ENCODE measurements around the gene PTPN6. TPM values are rescaled to one million over a fixed set of nuclear protein-coding genes. Genes with fewer than 3 reads are reported as not detected.

PTPN6 gene
- polyA plus RNA-seq, 3 donors = 449 to 764 (median 562) TPM

DNA sequence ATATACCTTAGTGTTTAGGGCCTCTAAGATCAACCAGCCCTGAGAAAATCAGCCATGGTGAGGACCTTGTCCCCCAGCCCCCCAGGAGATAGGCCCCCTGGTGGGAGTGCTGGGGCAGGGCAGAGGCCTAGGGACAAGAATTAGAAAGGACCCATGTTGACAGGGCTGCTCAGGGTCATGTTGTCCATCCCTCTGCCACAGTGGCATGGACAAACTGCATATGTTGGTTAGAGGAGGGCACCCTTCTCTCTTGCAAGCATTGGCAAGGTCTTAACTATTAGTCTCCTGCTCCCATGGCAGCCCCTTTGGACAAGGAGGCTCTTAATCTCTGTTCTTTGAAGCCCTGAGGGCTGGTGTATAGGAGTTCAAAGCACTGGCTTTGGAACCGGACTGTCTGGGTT is 755 bp upstream of the PTPN6 start:
- peak; percentile 3 for TF ChIP-seq CTCF (IDR thresholded peaks at IDR 0.05)
- 29% methylated on average over 1 of the region's 1 CpG for WGBS (ENCODE audit: insufficient coverage)
- H3K4me1 Mint-ChIP-seq = peaks cover 71% of the 10 kb centered on the region

GRCh38 chr12:6951551-6952120 is 480 bp downstream of the PTPN6 start:
- DNase-seq = no peak
- H3K4me2 ChIP-seq (replicated peaks; ENCODE audit: extremely low read depth, low read length, poor library complexity, severe bottlenecking) = peak overlapping the region; percentile 92
- H3K36me3 ChIP-seq (replicated peaks in 1 of 2; ENCODE audit: control insufficient read depth in 1 of 2, insufficient read depth in 2 of 2, low read length in 2 of 2) = peaks cover 35 to 39% of the 10 kb centered on the region in 2 donors
- no peaks in the 10 kb centered on the region for H3K27me3 ChIP-seq (ENCODE audit: control insufficient read depth in 2 of 2, insufficient read depth in 2 of 2, low read length in 2 of 2)
- whole genome bisulfite sequencing (ENCODE audit: insufficient coverage) = 0% methylated on average over 16 of the region's 20 CpGs
- Mint-ChIP-seq H3K4me1 (peaks cover 71% of the 10 kb centered on the region), H3K27ac (peak overlapping the region; percentile 87 to 98 (median 96)), H3K4me3 (peak overlapping the region; percentile 97 to 99), H3K9me3 (peaks cover 0 to 2% (median 0%) of the 10 kb centered on the region in 7 donors), H3K27me3 (ENCODE audit: low read depth in 3 of 3) (peaks cover 0 to 3% (median 0%) of the 10 kb centered on the region in 3 donors), H3K36me3 (peaks cover 39 to 48% of the 10 kb centered on the region in 2 donors)
- H3K4me3 ChIP-seq (replicated peaks in 1 of 3; ENCODE audit: low read depth in 2 of 3, low read length in 3 of 3) = peak overlapping the region; percentile 61 to 99 (median 98)
- no peaks in the 10 kb centered on the region for H3K9me3 ChIP-seq (replicated peaks in 1 of 2; ENCODE audit: control insufficient read depth in 1 of 2, insufficient read depth in 1 of 2, low read length in 2 of 2)
- TF ChIP-seq CTCF (IDR thresholded peaks at IDR 0.05) = no peak
- intact Hi-C loops (cut with micrococcal nuclease) = loop anchor here in 1 of 2 donors (5.0 to 10.0 kb wide), 2 partner anchors 66 to 417 kb away; partner anchors contain the start of genes GAPDH and LPCAT3
- H3K4me1 ChIP-seq (ENCODE audit: control insufficient read depth in 1 of 2, insufficient read depth in 2 of 2, low read length in 2 of 2) = peaks cover 74 to 82% of the 10 kb centered on the region in 2 donors
- H3K79me2 ChIP-seq (ENCODE audit: insufficient read depth, low read length) = peaks cover 76% of the 10 kb centered on the region
- H3K27ac ChIP-seq (ENCODE audit: low read depth in 1 of 2, low read length in 2 of 2) = peak overlapping the region; percentile 87 to 95
- peaks cover 54% of the 10 kb centered on the region for H4K20me1 ChIP-seq (ENCODE audit: insufficient read depth, low read length)
- H3K9ac ChIP-seq (ENCODE audit: insufficient read depth, low read length, poor library complexity, severe bottlenecking) = peak overlapping the region; percentile 93
- no peak overlapping the region for H2AFZ ChIP-seq (ENCODE audit: insufficient read depth, low read depth, low read length, poor library complexity, severe bottlenecking)

More for the DNA sequence above, 755 bp upstream of the PTPN6 start:
- H3K4me2 ChIP-seq (replicated peaks; ENCODE audit: extremely low read depth, low read length, poor library complexity, severe bottlenecking) = peak overlapping the region; percentile 92
- no peak for DNase-seq
- peaks cover 0 to 3% (median 0%) of the 10 kb centered on the region in 3 donors for H3K27me3 Mint-ChIP-seq (ENCODE audit: low read depth in 3 of 3)
- no peaks in the 10 kb centered on the region for H3K27me3 ChIP-seq (ENCODE audit: control insufficient read depth in 2 of 2, insufficient read depth in 2 of 2, low read length in 2 of 2)
- peaks cover 0 to 2% (median 0%) of the 10 kb centered on the region in 7 donors for H3K9me3 Mint-ChIP-seq
- H4K20me1 ChIP-seq (ENCODE audit: insufficient read depth, low read length) = peaks cover 41% of the 10 kb centered on the region
- H3K9ac ChIP-seq (ENCODE audit: insufficient read depth, low read length, poor library complexity, severe bottlenecking) = no peak overlapping the region
- H3K79me2 ChIP-seq (ENCODE audit: insufficient read depth, low read length) = peaks cover 65% of the 10 kb centered on the region
- H3K36me3 Mint-ChIP-seq = peaks cover 26 to 35% of the 10 kb centered on the region in 2 donors
- peak overlapping the region; percentile 97 to 99 for H3K4me3 Mint-ChIP-seq
- peak overlapping the region; percentile 87 to 95 for H3K27ac ChIP-seq (ENCODE audit: low read depth in 1 of 2, low read length in 2 of 2)
- peak overlapping the region; percentile 87 to 98 (median 96) for H3K27ac Mint-ChIP-seq
- H3K4me1 ChIP-seq (ENCODE audit: control insufficient read depth in 1 of 2, insufficient read depth in 2 of 2, low read length in 2 of 2) = peaks cover 74 to 82% of the 10 kb centered on the region in 2 donors
- intact Hi-C loops (cut with micrococcal nuclease) = loop anchor here in 1 of 2 donors (5.0 to 10.0 kb wide), 2 partner anchors 67 to 416 kb away; partner anchors contain the start of genes GAPDH and LPCAT3
- peaks cover 23 to 27% of the 10 kb centered on the region in 2 donors for H3K36me3 ChIP-seq (replicated peaks in 1 of 2; ENCODE audit: control insufficient read depth in 1 of 2, insufficient read depth in 2 of 2, low read length in 2 of 2)
- no peaks in the 10 kb centered on the region for H3K9me3 ChIP-seq (replicated peaks in 1 of 2; ENCODE audit: control insufficient read depth in 1 of 2, insufficient read depth in 1 of 2, low read length in 2 of 2)
- peak overlapping the region in 2 of 3 experiments; percentile 98 to 99 for H3K4me3 ChIP-seq (replicated peaks in 1 of 3; ENCODE audit: low read depth in 2 of 3, low read length in 3 of 3)
- peak overlapping the region; percentile 48 for H2AFZ ChIP-seq (ENCODE audit: insufficient read depth, low read depth, low read length, poor library complexity, severe bottlenecking)

Measured in CD14-positive monocyte (primary cell).